ENCODE data around the gene NFAT5. TPM values are rescaled to one million over a fixed set of nuclear protein-coding genes. Genes with fewer than 3 reads are reported as not detected.
"Not testable (repeated sequence)": the region's sequence is repeated elsewhere in the genome, so short reads cannot be mapped to it uniquely, and the experiment has no call there.

NFAT5 gene
- polyA plus RNA-seq, 1 donor = 15.2 TPM

DNA sequence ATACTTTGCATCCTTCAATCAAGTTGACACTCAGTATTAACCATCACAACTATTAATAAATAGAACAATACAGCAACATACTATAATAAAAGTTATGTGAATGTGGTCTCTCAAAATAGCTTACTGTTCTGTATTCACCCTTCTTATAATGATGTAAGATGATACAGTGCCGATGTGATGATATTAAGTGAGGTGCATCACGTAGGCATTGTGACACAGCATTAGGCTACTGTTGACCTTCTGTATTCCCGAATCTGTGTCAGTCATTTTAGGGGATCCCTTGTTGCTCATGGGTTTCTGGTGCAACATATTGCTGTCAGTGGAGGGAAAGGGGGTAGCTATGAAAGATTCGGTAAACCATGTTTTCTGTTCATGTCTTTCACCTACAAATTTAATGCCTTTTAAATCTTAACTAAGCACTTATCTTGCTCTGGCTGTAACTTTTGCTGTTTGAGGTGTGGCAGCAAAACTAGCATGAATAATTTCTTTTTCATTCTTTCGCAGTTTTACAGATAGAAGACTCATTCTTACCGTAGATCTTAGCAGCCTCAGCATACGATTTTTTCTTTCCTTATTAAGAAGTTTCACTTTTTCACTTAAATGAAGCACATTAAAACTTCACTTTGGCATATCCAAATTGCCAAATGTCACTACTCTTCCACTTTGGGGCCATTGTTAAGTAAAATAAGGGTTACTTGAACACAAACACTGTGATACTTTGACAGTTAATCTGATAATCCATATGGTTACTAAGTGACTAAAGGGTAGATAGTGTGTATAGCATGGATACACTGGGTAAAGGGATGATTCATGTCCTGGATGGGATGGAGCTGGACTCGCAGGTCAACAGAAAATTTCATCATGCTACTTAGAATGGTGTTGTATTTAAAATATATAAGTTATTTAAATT lies 29.6 kb downstream of the NFAT5 start:
- no peak for DNase-seq (ENCODE audit: low read depth)

DNA sequence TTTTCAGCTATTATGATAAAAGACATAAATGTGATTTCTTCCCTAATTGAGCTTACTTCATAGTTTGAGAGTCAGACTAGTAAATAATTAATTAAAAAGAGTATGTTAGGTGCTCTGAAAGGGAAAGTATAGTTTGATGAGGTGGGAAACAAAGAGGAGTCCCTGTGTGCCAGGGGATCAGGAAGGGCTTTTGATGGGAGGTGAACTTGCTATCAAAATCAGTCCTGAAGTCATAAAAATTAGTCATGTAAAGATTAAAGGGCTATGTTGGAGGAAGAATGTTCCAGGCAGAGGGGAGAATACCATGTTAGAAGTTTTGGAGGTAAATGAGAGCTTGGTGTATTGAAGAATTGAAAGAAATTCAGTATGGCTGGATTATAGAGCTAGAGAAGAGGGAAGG lies 31.0 kb downstream of the NFAT5 start:
- no peak for DNase-seq (ENCODE audit: low read depth)

DNA sequence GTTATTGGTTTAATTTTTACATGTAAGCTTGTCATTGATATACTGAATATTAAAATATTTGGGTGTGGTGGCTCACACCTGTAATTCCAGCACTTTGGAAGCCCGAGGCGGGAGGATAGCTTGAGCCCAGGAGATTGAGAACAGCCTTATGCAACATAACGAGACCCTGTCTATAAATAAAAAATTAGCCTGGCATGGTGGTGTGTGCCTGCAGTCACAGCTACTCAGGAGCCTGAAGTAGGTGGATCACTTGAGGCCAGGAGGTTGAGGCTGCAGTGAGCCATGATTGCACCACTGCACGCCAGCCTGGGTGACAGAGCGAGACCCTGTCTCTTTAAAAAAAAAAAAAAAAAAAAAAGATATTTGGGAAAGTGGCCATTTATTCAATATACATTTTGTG lies 32.3 kb downstream of the NFAT5 start:
- no peak for DNase-seq (ENCODE audit: low read depth)

- no peak for DNase-seq (ENCODE audit: low read depth)
Observed at GRCh38 chr16:69599731-69600130, 34.0 kb downstream of the NFAT5 start.

GRCh38 chr16:69600202-69600601 lies 34.4 kb downstream of the NFAT5 start:
- DNase-seq (ENCODE audit: low read depth) = no peak

- DNase-seq (ENCODE audit: low read depth) = no peak
Observed at GRCh38 chr16:69601250-69601649, 35.5 kb downstream of the NFAT5 start.

GRCh38 chr16:69606985-69607384 lies 41.2 kb downstream of the NFAT5 start:
- DNase-seq (ENCODE audit: low read depth) = no peak

DNA sequence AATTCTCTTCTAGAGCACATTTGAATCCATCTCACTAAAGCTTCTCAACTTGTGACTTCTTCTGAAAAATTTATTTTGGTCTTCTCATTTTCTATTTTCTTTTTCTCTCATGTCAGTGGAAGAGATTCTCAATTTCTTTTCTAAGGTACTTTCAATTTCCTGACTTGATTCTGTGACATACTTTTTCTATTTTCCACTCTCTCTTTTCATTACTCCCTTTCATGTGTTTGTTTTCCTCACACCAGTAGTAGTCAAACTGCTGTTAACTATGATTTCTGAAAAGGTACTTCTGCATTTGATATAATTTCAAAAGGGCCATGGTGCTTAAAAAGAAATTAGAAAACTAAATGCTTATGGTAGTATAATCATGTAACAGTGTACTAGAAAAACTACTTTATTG lies 41.9 kb downstream of the NFAT5 start:
- DNase-seq (ENCODE audit: low read depth) = no peak

DNA sequence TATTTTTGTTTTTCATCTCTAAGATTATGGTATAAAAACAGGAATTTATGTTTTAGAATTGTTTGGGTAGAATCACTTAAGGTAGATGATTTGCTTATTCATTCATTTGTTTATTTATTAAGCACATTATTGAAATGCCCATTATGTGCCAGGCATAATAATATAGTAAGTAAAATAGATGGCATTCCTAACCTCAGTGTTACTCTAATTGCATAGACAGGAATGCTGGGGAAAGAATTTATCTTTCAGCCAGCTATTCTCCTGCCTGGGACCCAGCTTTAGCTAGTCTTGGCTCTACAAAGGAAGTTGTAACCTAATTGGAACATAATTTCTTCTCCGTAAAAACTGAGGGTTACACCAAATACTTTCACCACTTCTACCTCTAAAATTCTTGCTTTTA lies 44.6 kb downstream of the NFAT5 start:
- DNase-seq (ENCODE audit: low read depth) = no peak

DNA sequence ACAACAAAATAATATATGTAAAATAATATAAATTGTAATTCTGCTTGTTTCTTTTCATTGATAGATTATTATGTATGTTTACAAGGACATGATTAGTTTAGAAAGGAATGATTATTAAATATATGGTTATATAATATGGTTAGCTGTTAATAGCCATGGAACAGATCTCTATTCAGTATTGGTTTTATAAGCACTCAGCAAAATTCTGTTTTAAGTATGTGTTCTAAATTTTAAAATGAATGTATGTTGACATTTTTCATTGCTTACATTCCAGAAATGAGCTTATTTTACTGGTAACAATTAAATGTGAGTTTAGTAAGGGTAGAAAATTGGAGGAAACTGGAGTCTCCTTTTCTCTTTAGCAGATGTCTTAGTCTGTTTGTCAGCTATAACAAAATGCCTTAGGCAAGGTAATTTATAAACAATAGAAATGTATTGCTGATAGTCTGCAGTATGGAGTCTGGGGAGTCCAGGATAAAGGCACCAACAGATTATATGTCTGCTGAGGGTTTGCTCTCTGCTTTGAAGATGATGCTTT lies 45.4 kb downstream of the NFAT5 start:
- no peak for DNase-seq (ENCODE audit: low read depth)

GRCh38 chr16:69613378-69614154 lies 47.8 kb downstream of the NFAT5 start:
- no peak for DNase-seq (ENCODE audit: low read depth)

DNA sequence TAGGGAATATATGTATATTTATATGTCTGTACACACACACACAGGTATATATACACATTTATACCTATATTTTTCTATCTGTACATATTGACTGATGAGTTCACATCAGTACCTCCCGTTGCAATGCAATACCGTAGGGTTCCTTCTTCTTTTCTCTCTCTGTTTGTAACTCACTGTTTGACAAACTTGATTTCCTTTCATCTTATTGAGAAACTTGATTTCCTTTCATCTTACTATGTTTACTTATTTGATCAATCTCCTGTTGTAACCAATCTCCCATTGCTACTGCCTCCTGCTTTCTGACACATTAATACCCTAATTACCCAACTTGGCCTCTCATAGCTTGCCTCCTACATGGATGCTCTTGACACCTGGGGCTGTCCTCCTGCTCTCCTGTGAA lies 49.8 kb downstream of the NFAT5 start:
- DNase-seq (ENCODE audit: low read depth) = no peak

GRCh38 chr16:69616082-69616481 lies 50.3 kb downstream of the NFAT5 start:
- no peak for DNase-seq (ENCODE audit: low read depth)

DNA sequence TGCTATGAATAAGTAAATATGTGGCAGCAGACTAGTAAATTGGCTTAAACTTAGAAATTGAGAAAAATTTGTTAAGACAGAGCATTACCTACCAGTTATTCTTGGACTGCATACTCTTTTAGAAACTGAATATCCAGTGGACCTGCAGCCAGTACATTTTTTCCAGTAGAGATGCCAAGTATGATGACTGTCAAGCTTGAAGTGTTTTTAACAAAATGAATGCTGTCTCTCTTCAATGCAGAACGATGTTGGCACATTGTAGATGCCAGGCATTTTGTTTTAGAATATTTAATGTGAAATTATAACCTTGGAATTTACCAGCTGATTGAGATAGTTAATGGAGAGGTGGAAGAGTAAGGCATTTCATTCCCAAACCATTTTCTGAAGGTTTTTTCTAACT lies 52.5 kb downstream of the NFAT5 start:
- peak; percentile 45 for DNase-seq (ENCODE audit: low read depth)

DNA sequence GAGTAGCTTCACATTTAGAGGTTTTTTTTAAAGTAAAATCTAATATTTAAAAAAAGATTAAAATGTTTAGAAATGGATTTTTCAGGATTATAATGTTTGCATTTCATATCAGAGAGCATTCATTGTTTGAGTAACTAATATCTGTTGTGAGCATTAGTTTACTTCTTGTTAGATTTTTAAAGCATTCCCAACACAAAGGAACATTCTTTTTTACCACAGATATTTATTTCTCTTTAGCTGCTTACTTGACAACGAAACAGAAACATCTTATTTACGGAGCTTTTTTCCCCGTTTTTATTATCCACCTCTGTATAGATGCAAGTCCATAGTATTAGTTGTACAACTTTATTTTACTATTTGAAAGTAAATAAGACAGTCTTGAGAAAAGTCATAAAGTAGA lies 53.0 kb downstream of the NFAT5 start:
- DNase-seq (ENCODE audit: low read depth) = no peak

- DNase-seq (ENCODE audit: low read depth) = no peak
Observed at GRCh38 chr16:69619514-69619913, 53.7 kb downstream of the NFAT5 start.

DNA sequence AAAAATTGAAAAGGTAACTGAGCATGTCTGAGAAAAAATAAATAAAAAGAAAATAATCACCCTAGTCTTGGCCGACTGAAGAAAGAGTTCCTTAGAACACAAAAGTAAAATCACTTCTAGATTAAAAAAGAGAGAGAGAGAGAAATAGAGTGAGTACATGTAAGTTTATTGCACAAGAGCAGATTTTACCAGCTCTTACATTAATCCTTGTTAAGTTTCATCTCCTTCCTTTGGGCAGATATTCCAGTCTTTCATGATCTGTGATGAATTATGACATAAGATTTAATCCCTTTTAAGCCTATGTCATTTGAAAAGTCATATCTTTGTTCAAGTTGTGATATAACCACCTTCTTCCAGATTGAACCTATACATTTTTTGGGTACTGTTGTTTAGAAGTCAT lies 54.8 kb downstream of the NFAT5 start:
- DNase-seq (ENCODE audit: low read depth) = no peak

- no peak for DNase-seq (ENCODE audit: low read depth)
Observed at GRCh38 chr16:69621225-69621624, 55.5 kb downstream of the NFAT5 start.

DNA sequence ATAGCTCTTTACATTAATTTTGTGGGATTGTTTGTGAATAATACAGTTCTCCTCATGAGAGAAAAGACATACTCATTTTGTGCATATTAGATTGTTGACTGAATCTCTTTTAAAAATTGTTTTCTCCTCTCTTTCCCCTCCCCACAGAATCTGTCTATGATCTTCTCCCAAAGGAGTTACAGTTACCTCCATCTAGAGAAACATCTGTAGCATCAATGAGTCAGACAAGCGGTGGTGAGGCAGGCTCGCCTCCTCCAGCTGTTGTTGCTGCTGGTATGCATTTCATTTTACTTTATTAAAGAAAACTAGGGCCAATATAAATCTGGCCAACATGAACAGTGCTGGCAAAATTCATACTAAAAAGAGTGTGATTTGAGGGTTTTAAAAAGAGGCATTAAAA lies 60.5 kb downstream of the NFAT5 start:
- DNase-seq (ENCODE audit: low read depth) = no peak

GRCh38 chr16:69632828-69633227 lies 67.1 kb downstream of the NFAT5 start:
- DNase-seq (ENCODE audit: low read depth) = no peak

GRCh38 chr16:69633375-69633774 lies 67.6 kb downstream of the NFAT5 start:
- DNase-seq (ENCODE audit: low read depth) = no peak

DNA sequence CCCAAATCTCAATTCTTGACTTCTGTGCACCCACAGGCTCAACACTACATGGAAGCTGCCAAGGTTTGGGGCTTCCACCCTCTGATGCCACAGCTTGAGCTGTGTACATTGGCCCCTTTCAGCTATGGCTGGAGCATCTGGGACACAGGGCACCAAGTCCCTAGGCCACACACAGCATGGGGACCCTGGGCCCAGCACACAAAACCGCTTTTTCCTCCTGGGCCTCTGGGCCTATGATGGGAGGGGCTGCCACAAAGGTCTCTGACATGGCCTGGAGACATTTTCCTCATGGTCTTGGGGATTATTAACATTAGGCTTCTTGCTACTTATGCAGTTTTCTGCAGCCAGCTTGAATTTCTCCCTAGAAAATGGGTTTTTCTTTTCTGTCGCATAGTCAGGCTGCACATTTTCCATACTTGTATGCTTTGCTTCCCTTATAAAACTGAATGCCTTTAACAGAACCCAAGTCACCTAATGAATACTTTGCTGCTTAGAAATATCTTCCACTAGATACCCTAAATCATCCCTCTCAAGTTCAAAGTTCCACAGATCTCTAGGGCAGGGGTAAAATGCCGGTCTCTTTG lies 70.9 kb downstream of the NFAT5 start:
- not testable (repeated sequence) for DNase-seq (ENCODE audit: low read depth)

All from forelimb muscle (tissue), 1 donor.